IPS DF 4.7 (cell line): ENCODE measurements around the gene TMPRSS13.
"Not testable (repeated sequence)": the region's sequence is repeated elsewhere in the genome, so short reads cannot be mapped to it uniquely, and the experiment has no call there.

Experiments used
- DNase-seq: peaks from one replicate; pipeline ENCODE4 v3.0.0-alpha.2; 2013; ENCODE audit warnings: low spot score; ENCODE audit errors: extremely low read depth

TMPRSS13 gene

DNA sequence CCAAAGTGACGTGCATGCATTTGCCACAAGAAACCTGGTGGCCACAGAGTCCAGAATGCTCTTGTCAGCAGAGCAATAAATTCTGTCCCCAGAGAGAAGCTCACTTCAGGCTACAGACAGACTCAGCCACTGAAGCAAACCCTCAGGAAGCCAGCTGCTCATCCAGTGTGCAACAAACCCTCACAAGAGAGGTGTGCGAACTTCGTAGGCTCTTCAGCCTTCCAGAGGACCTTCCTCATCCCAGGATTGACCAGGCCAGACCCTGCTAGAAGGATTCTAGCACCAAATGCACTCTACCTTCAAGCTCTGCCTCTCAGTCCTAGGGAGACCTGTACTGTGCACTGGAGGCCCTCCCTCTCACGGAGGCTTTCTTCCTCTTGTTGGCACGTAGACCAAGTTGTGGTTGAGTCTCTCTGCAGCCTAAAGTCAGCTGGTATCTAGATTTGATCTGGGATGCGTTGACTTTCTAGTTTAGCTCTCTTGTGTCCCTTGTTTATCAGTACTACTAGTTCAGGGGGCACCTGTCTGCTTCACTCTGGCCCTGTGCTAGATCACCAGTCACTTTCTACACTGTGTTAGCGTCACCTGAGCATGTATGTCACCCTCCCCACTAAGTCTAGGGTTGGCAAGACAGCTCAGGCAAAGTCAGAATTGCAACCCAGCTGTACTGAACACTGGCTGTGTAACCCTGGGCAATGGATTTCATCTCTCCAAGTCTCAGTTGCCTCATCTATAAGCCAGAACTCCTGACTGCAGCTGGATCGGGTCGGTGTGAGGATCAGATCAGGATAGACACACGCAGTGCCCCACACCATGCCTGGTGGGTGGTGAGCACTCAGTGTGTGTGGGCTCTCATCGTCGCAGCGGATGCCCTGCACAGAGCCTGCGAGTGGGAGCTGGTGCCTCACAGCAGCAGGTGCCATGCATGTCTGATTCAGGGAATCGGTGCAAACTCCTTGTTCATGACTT, 22.1 kb upstream of the TMPRSS13 start:
- DNase-seq: no peak

DNA sequence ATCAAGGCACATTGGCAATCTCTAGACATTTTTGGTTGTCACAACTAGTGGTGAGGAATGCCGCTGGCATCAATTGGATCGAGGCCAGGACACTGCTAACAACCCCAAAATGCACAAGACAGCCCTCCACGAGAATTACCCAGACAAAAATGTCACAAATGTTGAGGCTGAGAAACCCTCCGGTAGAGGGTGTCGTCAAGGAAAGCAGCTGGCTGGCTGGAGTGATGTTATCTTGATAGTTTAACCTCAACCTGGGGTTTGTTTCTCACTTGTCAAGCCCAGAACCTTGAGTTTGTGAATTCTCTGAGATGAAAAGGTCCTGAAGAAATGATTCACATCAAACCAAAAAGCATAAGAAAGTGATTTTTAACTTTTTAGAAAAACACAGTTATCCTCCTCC, 21.1 kb upstream of the TMPRSS13 start:
- DNase-seq: no peak

DNA sequence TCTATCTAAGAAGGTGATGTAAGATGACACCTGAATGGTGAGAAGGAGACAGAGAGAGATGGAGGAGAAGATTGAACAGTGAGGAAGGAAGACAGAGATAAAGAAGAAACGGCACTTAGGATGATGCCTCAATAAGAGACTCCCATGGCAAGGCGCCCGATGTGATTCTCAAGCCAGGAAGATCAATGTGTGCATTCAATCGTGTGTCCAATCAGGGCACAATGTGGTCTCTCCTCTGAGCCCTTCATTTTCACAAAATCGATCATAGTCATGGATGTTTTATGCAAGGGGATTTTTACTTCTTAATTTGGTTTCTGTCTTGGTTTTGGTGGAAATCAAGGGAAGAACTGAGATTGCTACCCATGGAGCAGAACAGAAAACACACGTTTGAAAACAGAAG, 19.9 kb upstream of the TMPRSS13 start:
- DNase-seq: no peak

DNA sequence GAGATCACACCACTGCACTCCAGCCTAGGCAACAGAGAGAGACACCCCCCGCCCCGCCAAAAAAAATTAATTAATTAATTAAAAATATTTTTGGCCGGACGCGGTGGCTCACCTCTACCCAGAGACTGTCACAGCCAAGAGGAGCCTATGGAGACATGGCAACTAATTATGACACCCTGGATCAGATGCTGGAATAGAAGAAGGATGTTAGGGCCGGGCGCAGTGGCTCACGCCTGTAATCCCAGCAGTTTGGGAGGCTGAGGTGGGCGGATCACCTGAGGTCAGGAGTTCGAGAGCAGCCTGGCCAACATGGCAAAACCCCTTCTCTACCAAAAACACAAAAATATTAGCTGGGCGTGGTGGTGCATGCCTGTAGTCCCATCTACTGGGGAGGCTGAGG, 19.3 kb upstream of the TMPRSS13 start:
- not testable (repeated sequence) for DNase-seq

DNA sequence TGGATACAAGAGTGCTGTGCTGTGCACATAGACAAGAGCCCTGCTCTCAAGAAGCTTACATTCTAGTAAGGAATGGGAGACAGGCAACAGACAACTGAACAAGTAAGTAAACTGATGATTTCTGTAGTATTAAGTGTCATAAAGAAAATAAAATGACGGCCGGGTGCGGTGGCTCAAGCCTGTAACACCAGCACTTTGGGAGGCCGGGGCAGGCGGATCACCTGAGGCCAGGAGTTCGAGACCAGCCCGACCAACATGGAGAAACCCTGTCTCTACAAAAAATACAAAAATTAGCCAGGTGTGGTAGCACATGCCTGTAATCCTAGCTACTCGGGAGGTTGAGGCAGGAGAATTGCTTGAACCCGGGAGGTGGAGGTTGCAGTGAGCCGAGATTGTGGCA, 18.5 kb upstream of the TMPRSS13 start:
- not testable (repeated sequence) for DNase-seq

DNA sequence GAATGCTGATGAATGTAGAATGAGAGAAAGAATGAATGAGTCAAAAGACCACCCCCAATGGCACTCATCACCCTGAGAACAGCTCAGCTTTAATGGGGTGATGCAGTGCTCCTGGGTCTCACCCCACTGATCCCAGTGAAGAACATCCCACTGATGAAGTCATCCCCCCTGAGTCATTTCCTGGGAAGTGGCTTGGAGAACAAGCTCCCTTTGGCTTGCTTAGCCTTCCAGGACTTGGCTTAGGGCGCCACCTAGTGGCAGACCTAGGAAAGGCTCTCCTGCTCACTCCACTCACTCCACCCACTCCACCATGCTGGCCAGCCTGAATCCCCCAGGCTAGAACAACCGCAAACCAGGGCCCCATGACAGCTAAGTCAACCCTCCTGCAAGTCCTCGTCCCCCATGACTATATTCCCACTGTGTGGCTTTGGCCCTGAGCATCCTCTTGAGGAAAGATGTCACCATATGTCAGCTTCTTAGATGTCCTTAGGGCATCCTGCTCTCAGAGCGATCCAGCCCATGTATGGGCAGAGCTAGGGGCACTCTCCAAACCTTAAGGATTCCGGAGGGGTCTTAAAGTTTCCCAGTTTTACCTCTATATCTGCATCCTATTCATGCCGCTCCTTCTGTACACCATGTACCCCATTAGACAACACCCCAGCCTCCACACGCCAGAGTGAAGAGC, 17.8 kb upstream of the TMPRSS13 start:
- DNase-seq: peak; percentile 72

DNA sequence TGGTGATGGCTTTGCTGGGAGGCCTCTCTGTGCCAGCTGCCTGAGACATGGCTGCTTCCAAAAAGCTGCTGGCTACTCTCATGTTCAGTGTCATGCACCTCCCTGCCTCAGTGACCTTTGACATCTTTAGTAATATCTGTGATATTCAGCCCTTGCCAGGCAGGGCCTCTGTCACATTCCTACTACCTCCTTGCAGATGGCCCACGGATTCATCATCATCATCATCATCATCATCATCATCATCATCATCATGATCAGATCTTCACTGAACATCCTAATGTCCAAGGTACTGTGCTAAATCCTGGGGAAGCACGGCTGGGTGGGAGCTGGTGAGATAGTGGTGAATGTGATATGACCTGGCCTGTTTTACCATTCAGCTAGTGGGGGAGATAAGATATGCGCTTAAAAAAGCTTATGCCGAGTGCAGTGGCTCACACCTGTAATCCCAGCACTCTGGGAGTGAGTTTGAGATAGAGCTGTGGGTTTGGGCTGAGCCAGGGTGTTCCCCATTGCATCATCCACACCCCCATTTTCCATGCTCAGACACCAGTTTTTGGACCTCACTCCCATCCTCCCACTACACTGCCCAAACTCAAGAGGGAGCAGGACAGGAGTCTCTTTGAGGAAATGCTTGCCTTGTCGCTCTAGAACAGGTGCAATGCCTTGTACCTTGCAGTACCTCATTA, 17.1 kb upstream of the TMPRSS13 start:
- DNase-seq: no peak

DNA sequence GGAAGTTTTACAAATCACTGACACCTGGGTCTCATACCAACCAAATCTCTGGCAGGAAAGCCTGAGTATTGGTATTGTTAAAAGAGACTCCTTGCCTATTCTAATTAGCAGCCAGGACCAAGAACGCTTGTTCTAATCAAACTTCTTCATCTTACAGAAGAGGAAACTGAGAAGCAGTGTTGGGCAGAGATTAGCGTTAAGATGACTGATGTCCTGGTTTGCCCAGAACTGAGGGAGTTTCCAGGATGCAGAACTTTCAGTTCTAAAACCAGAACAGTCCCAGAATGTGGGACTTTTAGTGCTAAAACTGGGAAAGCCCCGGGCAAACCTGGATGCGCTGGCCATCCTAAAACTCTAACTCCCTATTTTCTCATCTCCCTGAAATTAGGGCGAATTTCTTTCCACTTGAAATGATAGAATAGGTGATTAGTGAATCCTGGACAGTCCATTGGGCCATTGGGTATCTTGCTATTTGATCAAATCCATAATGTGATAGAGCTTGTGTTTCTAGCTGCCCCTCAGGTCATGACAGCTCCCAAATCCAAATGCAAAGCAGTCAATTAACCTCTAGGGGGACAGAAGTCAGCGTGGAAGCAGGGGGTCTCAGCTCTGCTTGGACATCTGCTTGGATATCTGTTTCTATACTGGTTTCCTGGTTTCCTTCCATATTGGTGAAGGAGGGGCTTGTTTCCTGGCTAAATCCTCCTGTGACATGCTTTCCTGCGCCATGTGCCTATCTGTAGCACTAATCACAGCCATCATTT, 16.0 kb upstream of the TMPRSS13 start:
- DNase-seq: no peak

DNA sequence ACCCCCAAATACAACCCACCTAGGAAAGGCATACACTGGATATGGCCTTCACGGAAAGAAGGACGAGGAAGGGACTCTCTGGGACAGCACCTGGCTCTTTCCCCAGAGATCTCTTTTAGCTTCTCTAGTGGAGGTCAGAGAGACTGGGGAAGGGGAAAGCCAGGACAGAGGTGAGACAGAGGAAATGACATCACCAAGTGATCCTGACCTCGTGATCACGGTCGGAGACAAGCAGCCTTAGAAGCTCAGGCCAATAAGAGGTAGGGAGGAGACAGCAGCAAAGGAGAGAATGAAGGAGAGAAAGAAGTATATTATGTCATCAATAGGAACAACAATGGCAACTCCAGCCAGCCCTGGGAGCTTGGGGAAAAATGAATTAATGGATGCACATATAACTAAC, 15.4 kb upstream of the TMPRSS13 start:
- no peak for DNase-seq

DNA sequence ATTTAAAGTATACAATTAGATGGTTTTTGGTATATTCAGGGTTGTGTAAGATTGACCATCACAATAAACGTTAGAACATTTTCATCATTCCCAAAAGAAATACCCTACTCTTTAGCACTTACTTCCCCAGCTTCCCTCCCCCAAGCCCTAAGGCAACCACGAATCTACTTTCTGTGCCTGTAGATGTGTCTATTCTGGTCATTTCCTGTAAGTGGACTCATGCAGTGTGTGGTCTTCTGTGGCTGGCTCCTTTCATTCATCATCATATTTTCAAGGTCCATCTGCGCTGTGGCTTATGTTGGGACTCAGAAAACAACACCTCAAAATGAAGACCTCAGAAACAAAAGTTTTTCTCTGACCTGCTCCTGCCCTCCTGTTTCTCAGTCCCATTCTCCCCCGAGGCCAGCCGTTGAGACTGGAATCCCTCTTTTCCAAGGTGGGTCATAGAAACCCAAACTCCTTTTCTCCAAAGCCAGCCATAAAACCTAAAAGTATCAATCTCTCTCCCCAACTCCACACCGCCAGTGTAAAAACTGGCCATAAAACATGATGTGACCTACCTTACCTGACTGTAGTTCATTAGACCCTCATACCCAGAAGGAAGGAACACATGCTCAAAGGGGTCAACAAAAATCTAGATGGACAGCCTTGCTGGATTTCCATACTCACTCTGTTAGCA, 12.9 kb upstream of the TMPRSS13 start:
- DNase-seq: no peak

DNA sequence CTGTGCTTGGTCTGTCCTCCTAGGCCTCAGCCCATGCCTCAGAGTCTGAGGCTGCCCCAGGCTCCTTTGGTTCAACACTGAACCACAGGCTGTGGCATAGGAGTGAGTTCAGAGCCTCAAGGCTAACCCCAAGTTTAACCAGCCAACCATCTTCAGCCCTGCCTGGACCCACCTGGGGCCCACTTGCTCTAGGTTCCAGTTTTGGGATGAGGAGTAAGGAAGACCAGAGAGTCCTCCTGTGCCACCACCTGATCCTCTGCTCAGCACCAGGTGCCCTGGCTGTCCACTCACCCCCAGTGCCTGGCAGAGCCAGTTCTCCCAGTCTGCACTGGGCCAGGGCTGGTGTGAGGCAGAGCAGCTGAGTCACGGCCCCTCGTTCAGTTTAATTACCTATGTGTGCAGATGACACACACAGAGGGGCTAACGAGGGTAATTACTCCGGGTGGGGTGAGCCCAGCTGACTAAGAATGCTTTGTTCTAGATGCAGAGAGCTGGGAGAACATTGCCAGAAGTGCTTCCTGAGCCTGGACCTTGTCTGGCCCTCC, 12.0 kb upstream of the TMPRSS13 start:
- DNase-seq: no peak

DNA sequence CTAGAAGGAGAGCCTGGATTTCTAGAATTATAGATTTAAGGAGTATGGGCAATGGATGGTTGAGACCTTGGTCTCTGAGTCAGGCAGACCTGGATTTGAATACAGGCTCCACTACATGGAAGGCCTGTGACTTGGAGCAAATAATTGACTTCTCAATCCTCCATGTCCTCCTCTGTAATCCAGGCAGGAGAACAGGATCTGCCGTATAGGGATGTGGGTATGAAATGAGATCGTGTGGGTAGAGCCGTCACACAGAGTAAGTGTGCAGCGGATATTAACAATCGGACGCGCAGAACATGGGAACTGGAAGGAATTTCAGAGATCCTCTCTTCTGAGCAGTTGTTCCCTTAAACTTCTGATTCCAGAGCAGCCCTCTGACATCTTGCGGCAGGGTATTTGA, 11.5 kb upstream of the TMPRSS13 start:
- no peak for DNase-seq

DNA sequence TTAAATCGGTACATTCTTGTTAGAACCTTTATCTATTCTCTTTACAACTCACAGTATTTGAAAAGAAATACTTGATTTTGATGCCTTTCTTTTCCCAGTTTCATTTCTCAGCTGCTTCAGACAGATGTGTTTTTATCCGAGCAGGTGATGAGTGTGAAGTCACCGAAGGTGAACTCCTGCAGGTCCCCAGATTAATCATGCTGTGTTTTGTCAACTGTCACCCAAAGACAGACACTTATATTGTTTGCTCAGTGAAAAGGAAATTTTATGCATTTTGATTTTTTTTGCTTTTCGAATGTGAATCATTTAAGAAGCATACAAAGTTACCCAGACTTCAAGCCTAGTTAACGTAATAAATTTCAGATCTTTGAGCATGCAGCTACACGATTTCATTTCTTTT, 7.8 kb upstream of the TMPRSS13 start:
- no peak for DNase-seq

DNA sequence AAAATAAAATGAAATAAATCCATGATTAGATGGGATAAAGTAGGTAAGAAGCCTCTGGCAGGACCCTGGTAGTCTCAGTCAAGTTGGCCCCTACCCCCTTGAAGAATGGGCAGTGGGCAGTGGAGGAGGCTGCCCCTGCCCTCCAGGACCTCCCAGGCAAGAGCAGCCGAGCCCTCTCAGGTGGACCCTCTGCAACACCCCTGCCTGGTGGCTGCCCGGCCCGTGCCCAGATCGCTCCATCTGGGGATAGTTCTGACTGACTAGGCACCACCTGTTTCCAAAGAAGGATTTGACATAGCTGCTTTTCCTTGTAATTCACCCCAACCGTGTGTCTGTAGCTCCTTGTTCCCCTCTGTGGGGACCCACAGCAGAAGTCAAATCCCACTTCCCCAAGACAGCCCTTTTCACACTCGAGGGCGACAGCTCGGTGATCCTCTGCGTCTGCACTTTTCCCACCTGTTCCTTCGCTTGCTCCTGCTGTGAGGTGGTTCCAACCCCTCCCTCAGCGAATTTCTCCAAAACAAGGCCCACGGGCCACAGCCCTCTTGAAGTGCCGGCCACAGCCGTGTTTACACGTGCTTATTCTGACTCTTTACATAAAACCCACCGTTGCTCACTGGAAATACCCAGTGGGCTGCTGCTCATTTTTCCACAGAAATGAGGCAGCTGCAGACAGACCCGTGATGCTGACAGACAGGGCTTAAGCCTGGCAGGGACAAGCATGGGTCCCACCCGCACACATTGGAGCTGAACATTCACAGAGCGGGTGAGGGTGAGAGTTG, 5.5 kb upstream of the TMPRSS13 start:
- no peak for DNase-seq

DNA sequence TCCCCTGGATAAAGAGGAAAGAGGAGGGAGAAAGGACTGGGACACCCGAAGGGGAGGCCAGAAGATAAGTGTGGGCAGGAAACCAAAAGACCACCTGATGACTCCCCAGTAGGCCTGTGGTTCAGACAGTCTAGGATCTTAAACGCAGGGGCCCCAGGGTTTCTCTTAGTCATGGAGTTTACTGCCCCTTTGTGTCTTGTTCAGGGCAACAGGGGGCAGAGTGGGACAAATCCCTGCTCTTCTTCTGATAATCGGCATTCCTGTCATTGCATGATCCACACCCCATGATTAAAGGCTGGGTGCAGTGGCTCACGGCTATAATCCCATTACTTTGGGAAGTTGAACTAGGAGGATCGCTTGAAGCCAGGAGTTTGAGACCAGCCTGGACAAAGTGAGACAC, 4.7 kb upstream of the TMPRSS13 start:
- DNase-seq: no peak

DNA sequence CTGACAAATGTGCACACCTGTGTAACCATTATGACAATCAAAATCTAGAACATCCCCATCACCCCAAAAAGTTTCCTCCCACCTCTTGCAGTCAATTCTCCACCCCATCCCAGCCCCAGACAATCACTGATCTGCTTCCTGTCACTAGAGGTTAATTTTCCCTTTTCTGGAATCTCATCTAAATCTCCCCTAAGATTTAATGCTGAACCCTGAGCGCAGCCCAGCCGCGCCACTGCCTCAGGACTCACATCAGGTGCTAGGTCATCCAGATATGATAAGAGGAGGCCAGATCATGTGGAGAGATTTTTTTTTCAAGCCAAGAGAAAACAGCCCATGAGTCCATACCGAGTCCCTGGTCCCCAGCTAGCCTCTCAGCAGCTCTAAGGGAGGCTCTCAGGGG, 4.3 kb upstream of the TMPRSS13 start:
- no peak for DNase-seq

DNA sequence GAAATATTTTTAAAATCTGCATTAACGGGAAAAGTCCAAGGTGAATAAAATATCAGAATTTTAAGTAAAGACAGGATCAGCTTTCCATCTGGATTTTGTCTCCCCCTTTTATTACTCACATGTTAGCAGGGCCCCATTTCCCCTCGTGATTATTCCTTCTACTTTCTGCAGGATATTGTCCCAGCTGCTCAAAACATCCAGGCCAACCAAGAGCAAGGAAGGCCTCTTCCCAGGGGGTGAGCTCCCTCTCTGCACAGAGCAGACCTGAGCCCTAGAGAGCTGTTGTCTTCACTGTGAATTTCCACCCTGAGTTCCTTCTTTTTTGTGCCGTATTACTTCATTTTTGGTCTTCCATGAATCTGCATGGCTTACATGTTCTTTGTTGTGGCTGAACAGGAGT, 3.7 kb upstream of the TMPRSS13 start:
- no peak for DNase-seq

DNA sequence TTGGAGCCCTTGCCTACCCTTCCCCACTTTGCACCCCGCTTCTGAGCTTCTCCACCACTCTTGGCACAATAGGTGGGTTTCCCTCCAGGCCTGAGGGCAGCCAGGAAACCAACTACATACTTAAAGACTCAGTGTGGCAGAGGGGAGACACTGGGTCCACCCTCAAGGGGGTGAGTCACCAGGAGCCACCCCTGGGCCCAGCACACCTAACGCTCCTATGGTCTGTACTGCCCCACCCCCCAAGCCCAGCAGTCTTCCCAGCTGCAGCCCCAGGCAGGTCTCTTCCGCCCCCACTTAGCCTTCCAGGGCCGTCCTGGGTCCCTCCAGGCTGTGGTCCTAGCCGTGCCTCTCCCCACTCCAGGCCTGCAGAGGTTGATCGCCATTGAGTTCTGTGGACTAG, 3.2 kb upstream of the TMPRSS13 start:
- no peak for DNase-seq

DNA sequence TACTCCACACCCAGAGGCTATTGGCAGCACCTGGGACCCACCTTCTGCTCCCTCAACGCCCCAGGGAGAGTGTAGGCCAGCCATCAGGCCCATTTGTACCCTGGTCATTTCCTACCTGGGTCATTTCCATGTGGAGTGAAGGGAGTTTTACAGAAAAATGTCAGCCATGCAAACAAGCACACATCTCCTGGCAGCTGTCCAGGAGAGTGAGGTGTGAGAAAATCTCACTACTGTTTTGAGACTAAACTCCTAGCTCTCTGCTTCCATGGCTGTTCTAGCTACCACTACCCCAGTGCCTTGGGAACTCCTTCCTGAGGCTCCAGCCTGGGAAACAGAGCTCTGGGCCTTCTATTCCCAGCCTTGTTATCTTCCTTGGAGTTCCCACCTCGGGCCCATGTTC, 2.8 kb upstream of the TMPRSS13 start:
- DNase-seq: no peak
